ENCODE data around the gene NREP. TPM values are rescaled to one million over a fixed set of nuclear protein-coding genes. Genes with fewer than 3 reads are reported as not detected.

Gene NREP
- total RNA-seq, 1 experiment from 2014 or later = 6.0 TPM

- 0 out of 2 replicates have a peak, but pooled peaks cover 11% of the 10 kb centered on the region for H3K27me3 ChIP-seq (ENCODE audit: insufficient read depth, low read length)
- H3K4me3 ChIP-seq (replicated peaks in 1 of 2; ENCODE audit: low read depth in 1 of 2, low read length in 2 of 2) = no peak overlapping the region
- POLR2A ChIA-PET = interaction anchor here (0.7 kb wide), 1 partner anchor 11 kb away, joined by 3 read pairs; no protein-coding TSS in a partner anchor
- CTCF ChIA-PET = interaction anchor here (1.0 kb wide), 1 partner anchor 8 kb away, joined by 3 read pairs; no protein-coding TSS in a partner anchor
- H3K4me2 ChIP-seq (ENCODE audit: low read length) = no peak overlapping the region
- no peak overlapping the region for H3K9ac ChIP-seq (ENCODE audit: low read length)
- no peaks in the 10 kb centered on the region for H3K36me3 ChIP-seq (ENCODE audit: control insufficient read depth in 1 of 2, insufficient read depth in 2 of 2, low read length in 2 of 2)
- DNase-seq (ENCODE audit: low read depth, low spot score) (no peak), ATAC-seq (no peak)
- H3K9me2 ChIP-seq (ENCODE audit: insufficient read depth) = no peaks in the 10 kb centered on the region
- H3K79me2 ChIP-seq (ENCODE audit: insufficient read depth, low read length) = no peaks in the 10 kb centered on the region
- H4K20me1 ChIP-seq (ENCODE audit: insufficient read depth) = no peaks in the 10 kb centered on the region
- intact Hi-C loops (cut with micrococcal nuclease) = no loop called here
- RAD21 ChIA-PET (ENCODE audit: low non-redundant PET in 1 of 2, low total read pairs in 2 of 2, uncharacterized antibody in 2 of 2, unreplicated experiment in 2 of 2) = no interaction called here
- no TSS peak for BruUV-seq (replicated peaks)
- no peak overlapping the region for H3K27ac ChIP-seq (ENCODE audit: low read depth, low read length)
- no peak overlapping the region for H2AFZ ChIP-seq (ENCODE audit: low read depth, low read length, poor library complexity, severe bottlenecking)
- no peaks in the 10 kb centered on the region for H3K9me3 ChIP-seq (ENCODE audit: control insufficient read depth in 1 of 2, insufficient read depth in 1 of 2, low read depth in 1 of 2, low read length in 2 of 2)
- H3K4me1 ChIP-seq (ENCODE audit: control insufficient read depth in 1 of 2, insufficient read depth in 2 of 2, low read length in 2 of 2) = peaks cover 0 to 14% of the 10 kb centered on the region in 2 experiments; a peak in 1 of 4 replicates
- TF ChIP-seq CTCF (IDR thresholded peaks at IDR 0.05 in 2 of 3, conservative IDR thresholded peaks at IDR 0.05 in 1 of 3; ENCODE audit: borderline replicate concordance in 1 of 3, insufficient read depth in 1 of 3, low read depth in 2 of 3, low read length in 2 of 3) (no peak), POLR2AphosphoS5 (IDR thresholded peaks at IDR 0.05; ENCODE audit: low read depth, low read length) (no peak), ZNF274 (IDR thresholded peaks at IDR 0.05; ENCODE audit: low read depth, low read length) (no peak), EZH2phosphoT487 (IDR thresholded peaks at IDR 0.05; ENCODE audit: borderline replicate concordance) (no peak), POLR2A (IDR thresholded peaks at IDR 0.05; ENCODE audit: borderline replicate concordance, extremely low read depth, insufficient read depth, insufficient read length) (no peak), ZFX (IDR thresholded peaks at IDR 0.05) (no peak), ZBTB33 (IDR thresholded peaks at IDR 0.05; ENCODE audit: extremely low read depth, insufficient replicate concordance, low read length) (no peak), REST (IDR thresholded peaks at IDR 0.05; ENCODE audit: low read depth) (no peak), ATF3 (IDR thresholded peaks at IDR 0.05) (no peak), YY1 (IDR thresholded peaks at IDR 0.05; ENCODE audit: extremely low read depth, insufficient replicate concordance, low read depth, low read length) (no peak), SP1 (IDR thresholded peaks at IDR 0.05; ENCODE audit: low read depth) (no peak), EGR1 (IDR thresholded peaks at IDR 0.05; ENCODE audit: low read depth) (no peak), RAD21 (IDR thresholded peaks at IDR 0.05; ENCODE audit: low read depth) (no peak), CEBPB (IDR thresholded peaks at IDR 0.05; ENCODE audit: low read depth) (no peak), SIN3A (IDR thresholded peaks at IDR 0.05; ENCODE audit: low read depth) (no peak), TCF7L2 (IDR thresholded peaks at IDR 0.05; ENCODE audit: borderline replicate concordance, extremely low read depth, insufficient read depth, insufficient read length) (no peak), SRF (IDR thresholded peaks at IDR 0.05; ENCODE audit: low read depth) (no peak), ELF1 (IDR thresholded peaks at IDR 0.05; ENCODE audit: borderline replicate concordance, low read depth) (no peak), EZH2 (IDR thresholded peaks at IDR 0.05) (no peak)
Observed at GRCh38 chr5:111749303-111750026, 7.5 kb downstream of the NREP start.
